ENCODE data around the gene TNNT2.

DNA sequence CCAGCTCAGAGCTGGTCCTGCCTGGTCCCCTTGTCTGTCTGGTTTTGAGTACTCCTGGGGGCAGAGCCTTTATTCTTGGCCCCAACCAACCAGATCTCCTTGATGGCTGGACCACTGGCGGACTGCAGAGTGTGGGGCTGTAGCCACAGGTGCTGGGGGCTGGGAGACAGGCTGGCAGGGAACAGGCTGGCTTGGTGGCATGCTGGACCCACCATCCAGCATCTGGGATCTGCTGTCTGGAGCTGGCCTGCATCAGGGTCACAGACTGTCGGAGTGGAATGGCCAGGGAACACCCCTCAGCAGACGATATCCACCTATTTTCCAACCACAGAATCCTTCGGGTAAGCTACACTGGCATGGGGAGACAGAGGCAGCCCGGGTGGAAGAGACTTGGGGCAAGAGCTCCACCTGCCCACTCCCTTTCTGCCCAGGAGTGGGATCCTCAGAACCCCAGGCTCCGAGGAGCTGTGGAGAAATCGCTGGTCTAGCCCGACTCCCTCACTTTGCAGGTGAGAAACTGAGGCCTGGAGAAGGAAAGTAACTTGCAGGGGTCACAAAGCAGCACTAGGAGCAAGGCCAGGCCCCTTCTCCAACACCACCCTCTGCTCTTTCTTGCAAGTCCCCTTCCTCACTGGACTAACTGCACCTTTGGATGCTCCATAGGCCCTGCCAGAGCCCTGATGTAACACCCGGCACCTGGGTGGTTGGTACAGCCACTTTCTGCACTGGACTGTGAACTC lies 40.6 kb downstream of the TNNT2 start:
- TF ChIP-seq RARB (CRISPR knock-in tag; IDR thresholded peaks at IDR 0.05) (no peak), ARNTL (CRISPR knock-in tag; IDR thresholded peaks at IDR 0.05; ENCODE audit: borderline replicate concordance, low read depth) (no peak), CSRNP3 (CRISPR knock-in tag; IDR thresholded peaks at IDR 0.05) (no peak), POU6F1 (CRISPR knock-in tag; IDR thresholded peaks at IDR 0.05; ENCODE audit: borderline replicate concordance, low read depth) (no peak), TCF4 (CRISPR knock-in tag; IDR thresholded peaks at IDR 0.05; ENCODE audit: borderline replicate concordance) (no peak), BACH2 (CRISPR knock-in tag; IDR thresholded peaks at IDR 0.05; ENCODE audit: borderline replicate concordance) (no peak), ZFP3 (CRISPR knock-in tag; IDR thresholded peaks at IDR 0.05) (no peak), GLIS3 (CRISPR knock-in tag; IDR thresholded peaks at IDR 0.05) (no peak), ZC3H10 (CRISPR knock-in tag; IDR thresholded peaks at IDR 0.05) (no peak), PPARA (CRISPR knock-in tag; IDR thresholded peaks at IDR 0.05; ENCODE audit: borderline replicate concordance) (no peak), ZNF565 (CRISPR knock-in tag; conservative IDR thresholded peaks at IDR 0.05; ENCODE audit: low read depth) (no peak), TOX (CRISPR knock-in tag; IDR thresholded peaks at IDR 0.05; ENCODE audit: borderline replicate concordance) (no peak)
- TF ChIP-seq, protein P1, sequence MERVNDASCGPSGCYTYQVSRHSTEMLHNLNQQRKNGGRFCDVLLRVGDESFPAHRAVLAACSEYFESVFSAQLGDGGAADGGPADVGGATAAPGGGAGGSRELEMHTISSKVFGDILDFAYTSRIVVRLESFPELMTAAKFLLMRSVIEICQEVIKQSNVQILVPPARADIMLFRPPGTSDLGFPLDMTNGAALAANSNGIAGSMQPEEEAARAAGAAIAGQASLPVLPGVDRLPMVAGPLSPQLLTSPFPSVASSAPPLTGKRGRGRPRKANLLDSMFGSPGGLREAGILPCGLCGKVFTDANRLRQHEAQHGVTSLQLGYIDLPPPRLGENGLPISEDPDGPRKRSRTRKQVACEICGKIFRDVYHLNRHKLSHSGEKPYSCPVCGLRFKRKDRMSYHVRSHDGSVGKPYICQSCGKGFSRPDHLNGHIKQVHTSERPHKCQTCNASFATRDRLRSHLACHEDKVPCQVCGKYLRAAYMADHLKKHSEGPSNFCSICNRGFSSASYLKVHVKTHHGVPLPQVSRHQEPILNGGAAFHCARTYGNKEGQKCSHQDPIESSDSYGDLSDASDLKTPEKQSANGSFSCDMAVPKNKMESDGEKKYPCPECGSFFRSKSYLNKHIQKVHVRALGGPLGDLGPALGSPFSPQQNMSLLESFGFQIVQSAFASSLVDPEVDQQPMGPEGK (CRISPR knock-in tag; IDR thresholded peaks at IDR 0.05; ENCODE audit: borderline replicate concordance): no peak
- TF ChIP-seq, protein P2, sequence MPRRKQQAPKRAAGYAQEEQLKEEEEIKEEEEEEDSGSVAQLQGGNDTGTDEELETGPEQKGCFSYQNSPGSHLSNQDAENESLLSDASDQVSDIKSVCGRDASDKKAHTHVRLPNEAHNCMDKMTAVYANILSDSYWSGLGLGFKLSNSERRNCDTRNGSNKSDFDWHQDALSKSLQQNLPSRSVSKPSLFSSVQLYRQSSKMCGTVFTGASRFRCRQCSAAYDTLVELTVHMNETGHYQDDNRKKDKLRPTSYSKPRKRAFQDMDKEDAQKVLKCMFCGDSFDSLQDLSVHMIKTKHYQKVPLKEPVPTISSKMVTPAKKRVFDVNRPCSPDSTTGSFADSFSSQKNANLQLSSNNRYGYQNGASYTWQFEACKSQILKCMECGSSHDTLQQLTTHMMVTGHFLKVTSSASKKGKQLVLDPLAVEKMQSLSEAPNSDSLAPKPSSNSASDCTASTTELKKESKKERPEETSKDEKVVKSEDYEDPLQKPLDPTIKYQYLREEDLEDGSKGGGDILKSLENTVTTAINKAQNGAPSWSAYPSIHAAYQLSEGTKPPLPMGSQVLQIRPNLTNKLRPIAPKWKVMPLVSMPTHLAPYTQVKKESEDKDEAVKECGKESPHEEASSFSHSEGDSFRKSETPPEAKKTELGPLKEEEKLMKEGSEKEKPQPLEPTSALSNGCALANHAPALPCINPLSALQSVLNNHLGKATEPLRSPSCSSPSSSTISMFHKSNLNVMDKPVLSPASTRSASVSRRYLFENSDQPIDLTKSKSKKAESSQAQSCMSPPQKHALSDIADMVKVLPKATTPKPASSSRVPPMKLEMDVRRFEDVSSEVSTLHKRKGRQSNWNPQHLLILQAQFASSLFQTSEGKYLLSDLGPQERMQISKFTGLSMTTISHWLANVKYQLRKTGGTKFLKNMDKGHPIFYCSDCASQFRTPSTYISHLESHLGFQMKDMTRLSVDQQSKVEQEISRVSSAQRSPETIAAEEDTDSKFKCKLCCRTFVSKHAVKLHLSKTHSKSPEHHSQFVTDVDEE (CRISPR knock-in tag; IDR thresholded peaks at IDR 0.05): no peak
